HG03139 (cell line): Measurements from ENCODE around the gene ITGBL1.

Experiments
- ATAC-seq: cut with Tn5 transposase; IDR thresholded peaks from one replicate; pipeline ENCODE4 v1.9.1; 2021; ENCODE audit not compliant: unreplicated experiment

ITGBL1 gene

GRCh38 chr13:101452519-101453485 lies at the start of gene ITGBL1:
ITGBL1 (plus strand) TSS chr13:101452675; CDS start chr13:101452834, 159 bp downstream.
- no peak for ATAC-seq

GRCh38 chr13:101406791-101407190 lies 45.7 kb upstream of the ITGBL1 start:
- ATAC-seq: no peak

GRCh38 chr13:101408154-101408553 lies 44.3 kb upstream of the ITGBL1 start:
- no peak for ATAC-seq

- no peak for ATAC-seq
Observed at GRCh38 chr13:101408992-101409656, 43.4 kb upstream of the ITGBL1 start.

GRCh38 chr13:101412076-101412475 lies 40.4 kb upstream of the ITGBL1 start:
- no peak for ATAC-seq

GRCh38 chr13:101415358-101416174 lies 36.9 kb upstream of the ITGBL1 start:
- ATAC-seq: no peak

- no peak for ATAC-seq
Observed at GRCh38 chr13:101416181-101417042, 36.1 kb upstream of the ITGBL1 start, which contains the start of gene NALCN. NALCN (minus strand) TSS chr13:101416508; CDS start chr13:101399126, 17,382 bp downstream.

- ATAC-seq: no peak
Observed at GRCh38 chr13:101417043-101417406, 35.5 kb upstream of the ITGBL1 start.

GRCh38 chr13:101417501-101417900 lies 35.0 kb upstream of the ITGBL1 start:
- no peak for ATAC-seq

GRCh38 chr13:101423872-101424271 lies 28.6 kb upstream of the ITGBL1 start:
- ATAC-seq: no peak

GRCh38 chr13:101424381-101425155 lies 27.9 kb upstream of the ITGBL1 start:
- ATAC-seq: no peak

- no peak for ATAC-seq
Observed at GRCh38 chr13:101425156-101425471, 27.4 kb upstream of the ITGBL1 start.

- ATAC-seq: no peak
Observed at GRCh38 chr13:101425623-101426022, 26.9 kb upstream of the ITGBL1 start.

- ATAC-seq: no peak
Observed at GRCh38 chr13:101429733-101430132, 22.7 kb upstream of the ITGBL1 start.

GRCh38 chr13:101433895-101434294 lies 18.6 kb upstream of the ITGBL1 start:
- ATAC-seq: no peak

GRCh38 chr13:101434486-101434885 lies 18.0 kb upstream of the ITGBL1 start:
- ATAC-seq: no peak

- no peak for ATAC-seq
Observed at GRCh38 chr13:101447852-101448251, 4.6 kb upstream of the ITGBL1 start.

- ATAC-seq: no peak
Observed at GRCh38 chr13:101449790-101450748, 2.4 kb upstream of the ITGBL1 start.

GRCh38 chr13:101450749-101451130 lies 1.7 kb upstream of the ITGBL1 start:
- ATAC-seq: no peak
